Panc1 (cell line): ENCODE measurements around the gene VEZT. TPM values are rescaled to one million over a fixed set of nuclear protein-coding genes. Genes with fewer than 3 reads are reported as not detected.

Experiments used
- ATAC-seq: fragments of 200-7000 bp; cut with Tn5 transposase; 2 replicates; pipeline ENCODE4 v1.9.1; 2020; ENCODE audit warnings: mild to moderate bottlenecking, moderate library complexity
- BruUV-seq: library from RNA; stranded (reverse); fragments of 400-500 nt; replicated peaks from 2 replicates; lab custom pipeline; 2021; lab: Mats Ljungman, UMichigan
- CTCF ChIA-PET: fragments of 300-600 bp; sonication (Branson Sonifier 250); formaldehyde crosslinking; loops from one replicate; lab custom pipeline; 2022; ENCODE audit warnings: antibody characterized with exemption; lab: Charles Lee
- POLR2A ChIA-PET: fragments of 300-600 bp; sonication (Branson Sonifier 250); formaldehyde crosslinking; loops from one replicate; lab custom pipeline; 2022; ENCODE audit warnings: antibody characterized with exemption; lab: Charles Lee
- DNase-seq: peaks from one replicate; pipeline ENCODE4 v3.0.0-alpha.2; 2010; ENCODE audit warnings: low read depth, low spot score
- H3K27ac ChIP-seq: 2 replicates; pipeline ENCODE4 v1.5.1; 2011; ENCODE audit warnings: mild to moderate bottlenecking, low read length, inconsistent platforms
- H3K27me3 ChIP-seq: fragments of 200-500 bp; sonication (Bioruptor generic); 2 replicates; pipeline ENCODE4 v1.6.0; 2014; ENCODE audit warnings: low read length, inconsistent platforms; ENCODE audit not compliant: control insufficient read depth, insufficient read depth
- H3K36me3 ChIP-seq: fragments of 200-500 bp; sonication (Bioruptor generic); 2 replicates; pipeline ENCODE4 v1.5.1; 2014; ENCODE audit warnings: inconsistent platforms, mild to moderate bottlenecking, low read length, moderate library complexity; ENCODE audit not compliant: control insufficient read depth, insufficient read depth
- H3K4me1 ChIP-seq: 2 replicates; pipeline ENCODE4 v1.5.1; 2011; ENCODE audit warnings: inconsistent platforms, mild to moderate bottlenecking, low read length, moderate library complexity; ENCODE audit not compliant: control insufficient read depth, insufficient read depth
- H3K4me3 ChIP-seq, 2 experiments: 2 replicates each; pipeline ENCODE4 v1.5.1; 2011 to 2012; ENCODE audit warnings: low read depth in 2 of 2, low read length in 2 of 2, mild to moderate bottlenecking in 2 of 2, inconsistent platforms in 1 of 2, moderate library complexity in 1 of 2
- H3K9me3 ChIP-seq: fragments of 200-500 bp; sonication (Bioruptor generic); 2 replicates; pipeline ENCODE4 v1.5.1; 2014; ENCODE audit warnings: low read depth, mild to moderate bottlenecking, inconsistent platforms, low read length, moderate library complexity; ENCODE audit not compliant: control insufficient read depth, insufficient read depth
- CTCF ChIP-seq: fragments of 450-650 bp; IDR thresholded peaks from 2 replicates; pipeline ENCODE4 v1.5.1; 2017; ENCODE audit warnings: mild to moderate bottlenecking
- POLR2AphosphoS5 ChIP-seq: IDR thresholded peaks from 2 replicates; pipeline ENCODE4 v1.6.1; 2012; ENCODE audit warnings: mild to moderate bottlenecking, low read depth, low read length, moderate library complexity
- REST ChIP-seq, 2 experiments: IDR thresholded peaks; 2 replicates each; pipeline ENCODE4 v1.6.1; 2011 to 2012; ENCODE audit warnings: low read depth in 2 of 2, control low read depth in 1 of 2, low read length in 1 of 2, mild to moderate bottlenecking in 1 of 2, moderate library complexity in 1 of 2; ENCODE audit not compliant: insufficient read depth in 1 of 2
- SIN3A ChIP-seq: IDR thresholded peaks from 2 replicates; pipeline ENCODE4 v1.6.1; 2012; ENCODE audit warnings: low read depth, mild to moderate bottlenecking, low read length, moderate library complexity, borderline replicate concordance; ENCODE audit not compliant: insufficient read depth
- TCF7L2 ChIP-seq: IDR thresholded peaks from 2 replicates; pipeline ENCODE4 v1.6.1; 2011; ENCODE audit warnings: mild to moderate bottlenecking, low read depth, low read length, inconsistent platforms
- in situ Hi-C: cut with HindIII; loops from 2 replicates; pipeline ENCODE4 v1.10.0; 2016; ENCODE audit warnings: low sequenced_read_pairs, low pct_unique_long_range_greater_than_20kb
- intact Hi-C: fragments of 100-400 bp; cut with micrococcal nuclease; formaldehyde crosslinking; loops from one replicate; pipeline ENCODE4 v1.10.0; 2022; ENCODE audit not compliant: unreplicated experiment
- total RNA-seq: library from RNA; stranded (reverse); gene quantifications from one replicate; pipeline ENCODE4 v1.2.1, GENCODE V29; 2021; ENCODE audit not compliant: unreplicated experiment

Gene VEZT
- total RNA-seq, 1 experiment from 2014 or later = 70.6 TPM

DNA sequence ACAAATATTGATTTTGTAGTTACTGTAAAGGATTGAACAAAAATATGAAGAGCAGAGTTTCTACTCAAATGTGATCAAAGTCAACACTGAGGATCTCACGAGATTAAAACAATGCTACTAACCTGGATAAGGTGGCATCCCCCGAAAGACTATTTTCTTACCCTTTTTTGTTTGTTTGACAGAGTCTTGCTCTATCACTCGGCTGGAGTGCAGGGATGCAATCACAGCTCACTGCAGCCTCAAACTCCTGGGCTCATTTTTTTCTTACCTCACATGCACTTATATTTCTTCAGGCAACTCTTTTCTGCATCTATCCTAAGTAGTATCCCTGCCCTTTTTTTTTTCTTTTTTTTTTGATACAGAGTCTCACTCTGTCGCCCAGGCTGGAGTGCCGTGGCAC is 109.2 kb downstream of the VEZT start:
- Histone ChIP-seq H3K27me3 (no peaks in the 10 kb centered on the region), H3K27ac (no peak overlapping the region), H3K4me1 (peaks cover 8% of the 10 kb centered on the region; the same call in 1 of the 2 replicates), H3K4me3 (no peak overlapping the region), H3K36me3 (no peaks in the 10 kb centered on the region), H3K9me3 (no peaks in the 10 kb centered on the region)
- CTCF ChIA-PET = no interaction called here
- intact Hi-C loops = no loop called here
- no peak for ATAC-seq
- no TSS peak for BruUV-seq
- TF ChIP-seq SIN3A = no peak
- TF ChIP-seq TCF7L2 = no peak
- TF ChIP-seq CTCF = no peak
- no peak for TF ChIP-seq REST (IDR thresholded peaks at IDR 0.05; ENCODE audit: insufficient read depth in 1 of 2, low read depth in 2 of 2, low read length in 1 of 2)
- POLR2A ChIA-PET = interaction anchor here (0.7 kb wide), 1 partner anchor 212 kb away, joined by 4 read pairs; no protein-coding TSS in a partner anchor
- in situ Hi-C loops = no loop called here
- no peak for DNase-seq

GRCh38 chr12:95328708-95329107 is 111.1 kb downstream of the VEZT start:
- Histone ChIP-seq H3K9me3 (no peaks in the 10 kb centered on the region), H3K27ac (no peak overlapping the region), H3K4me1 (peaks cover 4% of the 10 kb centered on the region; the same call in 1 of the 2 replicates), H3K4me3 (no peak overlapping the region), H3K27me3 (no peaks in the 10 kb centered on the region), H3K36me3 (no peaks in the 10 kb centered on the region)
- no peak for ATAC-seq
- in situ Hi-C loops (no loop called here), intact Hi-C loops (no loop called here)
- ChIA-PET CTCF (no interaction called here), POLR2A (no interaction called here)
- no peak for DNase-seq
- no peak for TF ChIP-seq REST (IDR thresholded peaks at IDR 0.05; ENCODE audit: insufficient read depth in 1 of 2, low read depth in 2 of 2, low read length in 1 of 2)
- no peak for TF ChIP-seq TCF7L2
- TF ChIP-seq CTCF = no peak
- no peak for TF ChIP-seq SIN3A
- no peak for TF ChIP-seq POLR2AphosphoS5
- BruUV-seq = no TSS peak
